BE2C (cell line): Measurements from ENCODE around the gene IL17C.
A peak's percentile ranks its signal among the peaks of the same experiment; 100 is the strongest.

Source experiments
- DNase-seq: peaks from one replicate; pipeline ENCODE4 v3.0.0-alpha.2; 2020
- H3K27me3 ChIP-seq: fragments of 250-450 bp; sonication (Bioruptor Pico); 2 replicates; pipeline ENCODE4 v1.5.1; 2020; ENCODE audit warnings: mild to moderate bottlenecking
- H3K36me3 ChIP-seq: fragments of 250-450 bp; sonication (Bioruptor Pico); 2 replicates; pipeline ENCODE4 v1.5.1; 2020; ENCODE audit warnings: mild to moderate bottlenecking
- H3K4me1 ChIP-seq: fragments of 250-450 bp; sonication (Bioruptor Pico); 2 replicates; pipeline ENCODE4 v1.5.1; 2020
- H3K4me3 ChIP-seq: 2 replicates; pipeline ENCODE4 v1.5.1; 2011; ENCODE audit warnings: low read depth, low read length
- H3K9me3 ChIP-seq: fragments of 250-450 bp; sonication (Bioruptor Pico); 2 replicates; pipeline ENCODE4 v1.5.1; 2020
- CTCF ChIP-seq: IDR thresholded peaks from 2 replicates; pipeline ENCODE4 v1.5.1; 2012; ENCODE audit warnings: mild to moderate bottlenecking, low read depth, low read length

Gene IL17C

GRCh38 chr16:88633684-88634140 is 4.7 kb upstream of the IL17C start:
- Histone ChIP-seq H3K36me3 (peaks cover 22% of the 10 kb centered on the region), H3K4me1 (no peaks in the 10 kb centered on the region), H3K27me3 (peaks cover under 1% of the 10 kb centered on the region), H3K4me3 (no peak overlapping the region), H3K9me3 (no peaks in the 10 kb centered on the region)
- peak; percentile 43 for DNase-seq
- peak; percentile 36 for TF ChIP-seq CTCF

- no peak for TF ChIP-seq CTCF
- no peak for DNase-seq
- no peak overlapping the region for H3K4me3 ChIP-seq
- H3K27me3 ChIP-seq = peaks cover 7% of the 10 kb centered on the region
- no peaks in the 10 kb centered on the region for H3K9me3 ChIP-seq
- H3K36me3 ChIP-seq = peaks cover 21% of the 10 kb centered on the region
- no peaks in the 10 kb centered on the region for H3K4me1 ChIP-seq
These were observed 4.0 kb upstream of the IL17C start for GRCh38 chr16:88634141-88634993.

GRCh38 chr16:88634994-88635670 is 3.2 kb upstream of the IL17C start:
- H3K4me1 ChIP-seq = no peaks in the 10 kb centered on the region
- H3K27me3 ChIP-seq = peaks cover 15% of the 10 kb centered on the region
- no peak for DNase-seq
- no peak for TF ChIP-seq CTCF
- H3K4me3 ChIP-seq = no peak overlapping the region
- no peaks in the 10 kb centered on the region for H3K9me3 ChIP-seq
- H3K36me3 ChIP-seq = peaks cover 14% of the 10 kb centered on the region

GRCh38 chr16:88635671-88636319 is 2.6 kb upstream of the IL17C start:
- Histone ChIP-seq H3K4me3 (no peak overlapping the region), H3K9me3 (no peaks in the 10 kb centered on the region), H3K27me3 (peaks cover 21% of the 10 kb centered on the region), H3K36me3 (peaks cover 9% of the 10 kb centered on the region), H3K4me1 (no peaks in the 10 kb centered on the region)
- TF ChIP-seq CTCF = no peak
- DNase-seq = no peak

GRCh38 chr16:88636488-88637265 is 1.7 kb upstream of the IL17C start:
- H3K4me1 ChIP-seq = no peaks in the 10 kb centered on the region
- H3K36me3 ChIP-seq = peaks cover 3% of the 10 kb centered on the region
- peaks cover 26% of the 10 kb centered on the region for H3K27me3 ChIP-seq
- no peak for DNase-seq
- no peaks in the 10 kb centered on the region for H3K9me3 ChIP-seq
- no peak overlapping the region for H3K4me3 ChIP-seq
- no peak for TF ChIP-seq CTCF
